SH-SY5Y (cell line): ENCODE measurements around the gene DTX4.

ENCODE experiments used
- GATA2 ChIP-seq: IDR thresholded peaks from 2 replicates; pipeline ENCODE4 v1.6.1; 2011; ENCODE audit warnings: mild to moderate bottlenecking, low read depth, low read length
- GATA3 ChIP-seq: IDR thresholded peaks from 2 replicates; pipeline ENCODE4 v1.6.1; 2011; ENCODE audit warnings: low read depth, mild to moderate bottlenecking, low read length, moderate library complexity

The DTX4 gene

GRCh38 chr11:59216641-59217564, 45.0 kb downstream of the DTX4 start:
- no peak for TF ChIP-seq GATA3
- TF ChIP-seq GATA2, result no peak

GRCh38 chr11:59218319-59218718, 46.4 kb downstream of the DTX4 start:
- TF ChIP-seq GATA2, result no peak
- no peak for TF ChIP-seq GATA3

GRCh38 chr11:59218893-59219292, 47.0 kb downstream of the DTX4 start:
- no peak for TF ChIP-seq GATA3
- no peak for TF ChIP-seq GATA2

GRCh38 chr11:59219836-59220235, 47.9 kb downstream of the DTX4 start:
- TF ChIP-seq GATA2, result no peak

DNA sequence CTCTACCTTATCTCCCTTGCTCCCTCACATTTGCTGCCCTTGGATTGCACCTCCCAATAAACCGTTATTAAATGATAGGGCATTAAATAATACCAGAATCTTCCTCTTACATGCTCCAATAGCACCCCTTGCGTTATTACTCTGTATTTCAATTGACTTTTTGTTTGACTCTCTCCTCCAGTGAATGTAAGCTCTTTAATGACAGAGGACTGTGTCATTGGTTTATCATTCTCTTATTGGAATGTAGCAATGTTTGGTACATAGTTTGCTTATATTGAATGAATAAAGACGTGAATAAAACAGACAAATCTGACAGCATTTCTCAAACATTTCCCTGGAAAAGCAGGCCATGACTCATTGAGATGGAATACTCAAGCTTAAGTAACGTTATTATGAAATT, 49.5 kb downstream of the DTX4 start:
- TF ChIP-seq GATA2, result no peak
- TF ChIP-seq GATA3, result no peak

- TF ChIP-seq GATA2, result no peak
- no peak for TF ChIP-seq GATA3
These were observed 50.6 kb downstream of the DTX4 start for GRCh38 chr11:59222464-59223060.

DNA sequence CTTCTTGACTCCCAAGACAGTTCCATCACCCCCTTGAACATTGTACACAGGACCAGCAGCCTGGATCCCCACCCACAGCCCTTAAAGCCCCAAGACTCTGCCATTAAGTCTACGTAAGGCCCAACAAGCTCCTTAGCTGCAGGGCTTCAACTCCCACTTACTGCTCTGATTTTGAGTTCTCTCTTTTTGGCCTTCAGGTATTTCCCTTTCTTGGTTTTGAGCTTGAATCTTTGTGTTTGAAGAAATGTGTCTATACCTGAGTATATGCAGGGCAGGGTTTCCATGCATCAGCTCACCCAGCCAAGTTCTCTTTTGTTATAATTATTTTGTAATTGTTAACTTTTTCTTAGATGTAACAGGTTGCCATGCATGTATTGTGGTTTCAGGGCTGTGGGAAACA, 51.2 kb downstream of the DTX4 start:
- TF ChIP-seq GATA2, result no peak
- TF ChIP-seq GATA3, result no peak

- TF ChIP-seq GATA3 (no peak), GATA2 (no peak)
These were observed 51.7 kb downstream of the DTX4 start for GRCh38 chr11:59223611-59224010.

GRCh38 chr11:59224351-59224928, 52.5 kb downstream of the DTX4 start:
- TF ChIP-seq GATA2, result no peak
- TF ChIP-seq GATA3, result no peak

- TF ChIP-seq GATA2 (no peak), GATA3 (no peak)
These were observed 53.1 kb downstream of the DTX4 start for GRCh38 chr11:59225017-59225416.

DNA sequence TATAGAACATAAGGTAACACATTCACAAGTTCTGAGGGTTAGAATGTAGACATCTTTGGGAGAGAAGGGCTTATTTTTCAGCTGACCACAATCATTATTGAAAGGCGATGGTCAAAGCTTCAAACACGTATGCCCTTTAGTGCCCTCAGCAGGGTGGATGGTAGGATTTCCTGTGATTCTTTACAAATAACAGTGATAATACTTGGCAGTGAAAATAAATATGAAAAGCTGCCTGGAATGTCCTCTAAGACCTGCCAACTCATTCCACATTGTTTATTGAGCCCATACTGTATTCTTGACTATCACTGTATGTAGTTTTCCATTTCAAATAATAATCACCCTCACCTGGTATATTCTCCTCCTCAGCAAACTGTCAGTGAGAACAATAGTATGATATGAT, 54.5 kb downstream of the DTX4 start:
- TF ChIP-seq GATA3 (no peak), GATA2 (no peak)

GRCh38 chr11:59240322-59240721, 68.4 kb downstream of the DTX4 start:
- TF ChIP-seq GATA3 (no peak), GATA2 (no peak)

DNA sequence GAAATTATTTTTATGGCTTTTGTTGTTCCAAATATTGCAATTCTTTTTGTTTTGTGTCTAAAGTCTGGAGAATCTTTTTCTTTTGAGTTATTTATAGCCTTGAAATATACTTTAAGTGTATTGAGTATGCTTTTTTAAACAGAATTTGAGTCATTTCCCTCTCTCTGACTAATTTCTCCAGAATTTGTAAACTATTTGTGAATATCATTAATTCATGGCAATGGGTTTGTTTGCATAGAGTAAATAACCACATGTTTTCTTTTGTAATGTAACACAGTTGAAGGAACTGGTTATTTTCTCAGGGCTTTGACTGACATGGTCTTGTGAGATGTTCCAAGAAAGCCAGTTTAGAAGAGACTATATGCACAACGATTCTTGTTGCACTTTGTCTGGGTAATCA, 71.7 kb downstream of the DTX4 start:
- TF ChIP-seq GATA3 (no peak), GATA2 (no peak)

GRCh38 chr11:59247531-59248227, 75.7 kb downstream of the DTX4 start:
- TF ChIP-seq GATA3 (no peak), GATA2 (no peak)

- TF ChIP-seq GATA3 (no peak), GATA2 (no peak)
These were observed 77.6 kb downstream of the DTX4 start for GRCh38 chr11:59249535-59249934.

DNA sequence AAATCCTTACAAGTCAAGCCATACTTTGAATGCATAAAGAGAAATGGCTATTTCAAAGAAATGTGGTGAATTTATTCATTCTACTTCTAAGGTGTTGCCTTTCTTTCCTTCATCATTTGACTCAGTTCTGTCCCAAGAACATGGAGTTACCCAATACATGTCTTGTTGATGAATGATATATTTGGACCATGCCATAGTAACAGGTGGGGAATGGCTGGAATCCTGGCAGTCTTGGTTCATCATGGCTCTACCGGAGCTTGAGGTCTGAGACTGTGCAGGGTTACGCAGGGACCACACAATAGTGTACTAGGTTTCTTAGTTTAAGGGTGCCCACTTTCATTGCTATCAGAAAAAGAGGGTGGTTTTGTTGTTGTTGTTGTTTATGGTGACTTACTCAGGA, 81.1 kb downstream of the DTX4 start:
- no peak for TF ChIP-seq GATA2
- TF ChIP-seq GATA3, result no peak

DNA sequence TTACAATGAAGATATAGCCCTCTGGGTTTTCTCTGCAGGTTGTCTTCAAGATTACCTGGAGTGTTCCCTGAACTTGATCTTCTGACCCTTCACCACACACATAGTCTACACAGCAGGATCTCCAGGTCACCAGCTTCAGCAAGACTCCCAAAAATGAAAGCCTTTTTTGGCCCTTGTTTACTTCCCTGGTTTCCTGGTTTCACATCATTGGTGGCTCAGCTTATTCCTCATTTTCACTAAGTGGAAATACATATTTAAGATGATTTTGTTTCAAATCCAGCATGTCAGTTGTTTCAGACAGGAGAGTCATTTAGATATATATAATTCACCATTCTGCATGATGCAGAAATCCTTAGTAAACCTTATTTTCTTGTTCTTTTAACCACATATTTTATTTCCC, 82.4 kb downstream of the DTX4 start:
- no peak for TF ChIP-seq GATA3
- no peak for TF ChIP-seq GATA2
